Measurements from ENCODE around the gene WHRN.

DNA sequence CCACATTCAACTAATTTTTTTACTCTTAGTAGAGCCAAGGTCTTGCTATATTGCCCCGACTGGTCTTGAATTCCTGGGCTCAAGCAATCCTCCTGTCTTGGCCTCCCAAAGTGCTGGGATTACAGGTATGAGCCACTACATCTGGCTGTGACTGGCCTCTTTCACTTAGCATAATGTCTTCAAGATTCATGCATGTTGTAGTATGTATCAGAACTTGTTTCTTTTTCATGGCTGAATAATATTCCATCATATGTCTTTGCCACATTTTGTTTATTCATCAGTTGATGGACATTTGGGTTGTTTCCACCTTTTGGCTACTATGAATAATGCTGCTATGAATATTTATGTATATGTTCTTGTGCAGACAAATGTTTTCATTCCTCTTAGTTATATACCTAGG, 12.8 kb upstream of the WHRN start:
- no peak for TF ChIP-seq POLR2A (IDR thresholded peaks at IDR 0.05)
- no peak for TF ChIP-seq POLR2AphosphoS5 (IDR thresholded peaks at IDR 0.05)
- TF ChIP-seq, protein P1, sequence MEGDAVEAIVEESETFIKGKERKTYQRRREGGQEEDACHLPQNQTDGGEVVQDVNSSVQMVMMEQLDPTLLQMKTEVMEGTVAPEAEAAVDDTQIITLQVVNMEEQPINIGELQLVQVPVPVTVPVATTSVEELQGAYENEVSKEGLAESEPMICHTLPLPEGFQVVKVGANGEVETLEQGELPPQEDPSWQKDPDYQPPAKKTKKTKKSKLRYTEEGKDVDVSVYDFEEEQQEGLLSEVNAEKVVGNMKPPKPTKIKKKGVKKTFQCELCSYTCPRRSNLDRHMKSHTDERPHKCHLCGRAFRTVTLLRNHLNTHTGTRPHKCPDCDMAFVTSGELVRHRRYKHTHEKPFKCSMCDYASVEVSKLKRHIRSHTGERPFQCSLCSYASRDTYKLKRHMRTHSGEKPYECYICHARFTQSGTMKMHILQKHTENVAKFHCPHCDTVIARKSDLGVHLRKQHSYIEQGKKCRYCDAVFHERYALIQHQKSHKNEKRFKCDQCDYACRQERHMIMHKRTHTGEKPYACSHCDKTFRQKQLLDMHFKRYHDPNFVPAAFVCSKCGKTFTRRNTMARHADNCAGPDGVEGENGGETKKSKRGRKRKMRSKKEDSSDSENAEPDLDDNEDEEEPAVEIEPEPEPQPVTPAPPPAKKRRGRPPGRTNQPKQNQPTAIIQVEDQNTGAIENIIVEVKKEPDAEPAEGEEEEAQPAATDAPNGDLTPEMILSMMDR (IDR thresholded peaks at IDR 0.05), result no peak

Measured in gastroesophageal sphincter (tissue), 3 donors.